Activated naive CD4-positive, alpha-beta T cell treated with anti-CD3 and anti-CD28 coated beads, Interleukin-2, amount 10 ng/mL, durations not matched to agents 7 days and 5 days (primary cell): ENCODE results near the gene PDCD11.
"Not testable (repeated sequence)": the region's sequence is repeated elsewhere in the genome, so short reads cannot be mapped to it uniquely, and the experiment has no call there.

Experiments
- CTCF ChIA-PET: fragments of 350-600 bp; sonication (Branson Sonifier 250); formaldehyde crosslinking; loops from one replicate; lab custom pipeline; 2021; ENCODE audit warnings: antibody characterized with exemption; lab: Charles Lee
- DNase-seq: peaks from one replicate; pipeline ENCODE4 v3.0.0-alpha.2; 2020
- H3K27ac Mint-ChIP-seq: one replicate; pipeline ENCODE4 v1.8.0; 2021; ENCODE audit warnings: mild to moderate bottlenecking, moderate library complexity, mixed read lengths
- H3K27me3 Mint-ChIP-seq: one replicate; pipeline ENCODE4 v1.8.0; 2021; ENCODE audit warnings: mild to moderate bottlenecking, mixed read lengths
- H3K36me3 Mint-ChIP-seq: one replicate; pipeline ENCODE4 v1.8.0; 2021; ENCODE audit warnings: mixed read lengths
- H3K4me1 Mint-ChIP-seq: one replicate; pipeline ENCODE4 v1.8.0; 2021; ENCODE audit warnings: mixed read lengths
- H3K4me3 Mint-ChIP-seq: one replicate; pipeline ENCODE4 v1.8.0; 2021; ENCODE audit warnings: mild to moderate bottlenecking, moderate library complexity, mixed read lengths
- H3K9me3 Mint-ChIP-seq: one replicate; pipeline ENCODE4 v1.8.0; 2021; ENCODE audit warnings: mixed read lengths

The PDCD11 gene

DNA sequence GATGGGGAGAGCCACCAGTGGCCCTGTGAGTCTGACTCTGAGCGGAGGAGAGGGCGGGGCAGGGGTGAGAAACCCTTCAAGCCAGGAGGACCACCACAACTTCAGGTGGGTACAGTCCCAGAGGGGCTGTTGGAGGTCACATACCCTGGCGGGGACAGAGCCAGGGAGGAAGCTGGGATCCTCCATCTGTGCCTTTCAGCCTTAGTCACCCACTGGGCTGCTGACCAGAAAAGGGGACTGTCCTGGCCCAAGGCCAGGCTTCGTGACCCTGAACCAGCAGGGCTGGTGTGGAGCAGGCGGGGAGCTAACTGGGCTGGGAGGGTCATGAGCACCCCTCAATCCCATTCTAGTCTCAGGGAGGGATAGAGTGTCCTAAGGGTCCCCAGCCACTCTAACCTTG, 84.1 kb downstream of the PDCD11 start:
- Mint-ChIP-seq H3K36me3 (no peaks in the 10 kb centered on the region), H3K27ac (no peak overlapping the region), H3K27me3 (peaks cover 9% of the 10 kb centered on the region), H3K4me3 (no peak overlapping the region), H3K4me1 (peaks cover 42% of the 10 kb centered on the region), H3K9me3 (no peaks in the 10 kb centered on the region)
- CTCF ChIA-PET, result interaction anchor here (1.1 to 8.4 kb wide), 8 partner anchors 9 to 91 kb away, joined by 3 to 120 read pairs (median 4); partner anchors contain the start of gene CALHM2
- no peak for DNase-seq

DNA sequence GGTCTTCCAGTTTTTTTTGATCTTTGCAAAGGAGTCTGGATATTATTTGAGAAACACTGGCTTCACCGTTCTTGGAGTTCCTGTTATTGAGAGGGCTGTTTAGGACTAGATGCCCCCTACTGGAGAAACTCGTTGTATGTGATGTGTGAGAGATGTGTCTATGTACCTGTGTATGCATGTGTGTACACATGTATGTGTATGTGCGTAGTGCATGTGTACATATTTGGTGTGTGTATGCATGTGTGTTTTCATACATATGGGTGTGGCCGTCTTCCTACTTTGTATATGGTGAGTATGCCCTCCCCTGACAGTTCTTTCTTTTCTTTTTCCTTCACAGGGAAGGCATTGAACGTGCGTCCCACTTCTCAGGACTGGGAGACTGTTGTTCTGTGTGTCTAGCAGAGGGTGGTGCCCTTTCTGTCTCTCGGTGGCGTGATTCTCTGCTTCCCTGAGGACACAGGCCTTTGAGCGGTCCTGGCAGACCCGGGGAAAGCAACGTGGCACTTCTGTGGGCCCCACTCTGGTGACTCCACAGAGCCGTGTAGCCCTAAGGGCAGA, 85.6 kb downstream of the PDCD11 start:
- Mint-ChIP-seq H3K27ac (no peak overlapping the region), H3K4me1 (peaks cover 34% of the 10 kb centered on the region), H3K9me3 (no peaks in the 10 kb centered on the region), H3K36me3 (no peaks in the 10 kb centered on the region), H3K4me3 (no peak overlapping the region), H3K27me3 (peaks cover 22% of the 10 kb centered on the region)
- CTCF ChIA-PET, result interaction anchor here (0.7 to 8.4 kb wide), 6 partner anchors 11 to 66 kb away, joined by 3 to 176 read pairs (median 9); no protein-coding TSS in a partner anchor
- peak; percentile 52 for DNase-seq

DNA sequence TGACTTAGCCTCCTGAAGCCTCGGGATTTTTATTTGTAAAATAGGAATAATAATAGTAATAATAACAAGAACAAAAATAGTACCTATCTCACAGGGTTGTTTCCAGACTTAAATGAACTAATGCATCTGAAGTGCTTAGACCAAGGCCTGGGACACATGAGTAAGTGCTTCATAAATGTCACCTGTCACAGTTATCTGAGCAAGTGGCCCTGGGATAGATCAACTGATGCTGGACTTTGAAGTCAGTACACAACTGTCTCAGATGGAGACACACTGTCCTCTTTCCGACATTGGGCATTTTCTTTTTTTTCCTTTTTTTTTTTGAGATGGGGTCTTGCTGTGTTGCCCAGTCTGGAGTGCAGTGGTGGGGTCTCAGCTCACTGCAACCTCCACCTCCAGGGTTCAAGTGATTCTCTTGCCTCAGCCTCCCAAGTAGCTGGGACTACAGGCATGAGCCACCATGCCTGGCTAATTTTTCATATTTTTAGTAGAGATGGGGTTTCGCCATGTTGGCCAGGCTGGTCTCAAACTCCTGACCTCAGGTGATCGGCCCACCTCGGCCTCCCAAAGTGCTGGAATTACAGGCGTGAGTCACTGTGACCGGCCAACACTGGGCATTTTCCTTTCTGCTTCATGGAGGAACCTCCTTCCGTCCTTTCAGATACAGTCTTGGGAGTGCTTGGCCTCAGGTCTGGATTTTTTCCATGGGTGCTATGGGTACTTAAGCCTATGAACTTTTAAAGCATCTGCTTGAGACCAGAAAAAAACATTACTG, 90.4 kb downstream of the PDCD11 start:
- not testable (repeated sequence) for H3K4me3 Mint-ChIP-seq, H3K36me3 Mint-ChIP-seq, H3K9me3 Mint-ChIP-seq, DNase-seq, H3K27ac Mint-ChIP-seq
- CTCF ChIA-PET, result interaction anchor here (0.9 to 4.9 kb wide), 7 partner anchors 10 to 246 kb away, joined by 3 to 176 read pairs (median 10); partner anchors contain the start of genes CALHM2 and PCGF6
- Mint-ChIP-seq H3K4me1 (peaks cover 17% of the 10 kb centered on the region), H3K27me3 (peaks cover 38% of the 10 kb centered on the region)

DNA sequence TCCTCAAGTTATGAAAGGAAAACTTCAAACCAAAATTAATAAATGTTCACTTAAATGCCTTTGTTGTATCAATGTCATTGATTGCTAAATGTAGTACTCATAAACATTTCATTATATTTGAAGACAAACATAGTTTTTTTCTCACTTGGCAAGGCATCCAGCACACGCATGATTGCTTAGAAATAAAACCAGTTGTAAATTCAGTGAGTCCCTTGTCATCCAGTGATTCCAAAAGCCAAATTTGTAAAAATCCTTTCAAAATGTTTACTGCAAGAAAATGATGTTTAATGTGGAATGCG, 90.9 kb downstream of the PDCD11 start:
- H3K9me3 Mint-ChIP-seq, result no peaks in the 10 kb centered on the region
- H3K4me3 Mint-ChIP-seq, result no peak overlapping the region
- DNase-seq, result no peak
- H3K4me1 Mint-ChIP-seq, result peaks cover 11% of the 10 kb centered on the region
- H3K27ac Mint-ChIP-seq, result no peak overlapping the region
- no peaks in the 10 kb centered on the region for H3K36me3 Mint-ChIP-seq
- H3K27me3 Mint-ChIP-seq, result peaks cover 43% of the 10 kb centered on the region
- CTCF ChIA-PET, result no interaction called here

DNA sequence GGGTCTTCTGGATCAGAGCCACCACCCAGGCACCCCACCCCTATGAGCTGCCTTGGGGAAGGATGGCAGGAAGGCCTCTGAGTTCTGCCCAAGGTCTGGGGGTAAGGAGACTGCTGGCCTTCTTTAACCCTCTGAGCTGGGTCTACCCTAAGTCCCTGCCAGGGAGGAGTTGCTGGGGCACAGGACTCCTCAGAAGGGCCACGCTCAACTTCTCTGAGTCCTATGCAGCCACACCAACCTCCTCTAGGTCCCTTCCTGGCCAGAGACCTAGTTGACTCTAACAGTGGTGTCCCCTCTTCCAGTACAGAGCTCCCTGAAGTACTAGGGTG, 94.5 kb downstream of the PDCD11 start:
- Mint-ChIP-seq H3K27me3 (peaks cover 70% of the 10 kb centered on the region), H3K4me1 (peaks cover 19% of the 10 kb centered on the region), H3K27ac (no peak overlapping the region), H3K9me3 (no peaks in the 10 kb centered on the region), H3K36me3 (no peaks in the 10 kb centered on the region), H3K4me3 (no peak overlapping the region)
- CTCF ChIA-PET, result interaction anchor here (0.7 to 4.0 kb wide), 8 partner anchors 14 to 247 kb away, joined by 3 to 36 read pairs (median 4); no protein-coding TSS in a partner anchor
- no peak for DNase-seq

DNA sequence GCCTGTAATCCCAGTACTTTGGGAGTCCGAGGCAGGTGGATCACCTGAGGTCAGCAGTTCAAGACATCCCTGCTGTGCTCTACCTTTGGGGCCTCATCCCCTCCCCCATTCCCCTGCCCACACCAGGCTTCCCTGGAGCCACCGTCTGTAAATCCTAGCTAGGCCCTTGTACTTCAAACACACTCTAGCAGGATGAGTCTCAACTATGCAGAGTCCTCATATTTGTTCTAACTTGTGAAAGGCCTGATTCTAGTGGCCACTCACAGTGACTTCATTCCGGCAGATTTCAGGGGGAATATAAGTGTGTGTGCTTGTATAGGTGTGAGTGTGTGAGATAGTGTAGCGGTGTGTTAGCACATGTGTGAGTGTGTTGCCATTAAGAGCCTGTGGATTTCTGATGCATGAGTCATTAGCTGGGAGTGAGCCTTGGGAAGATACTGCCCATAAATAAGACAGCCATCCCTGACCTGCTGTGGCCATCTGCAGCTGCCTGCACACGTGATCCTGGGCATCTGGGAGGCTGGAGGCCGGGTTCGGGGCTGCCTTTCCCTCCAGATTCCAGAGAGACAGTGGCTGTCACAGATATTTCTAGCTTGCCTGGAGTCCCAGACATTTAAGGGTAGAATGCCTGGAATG, 95.4 kb downstream of the PDCD11 start:
- CTCF ChIA-PET, result interaction anchor here (1.8 to 4.0 kb wide), 3 partner anchors 51 to 76 kb away, joined by 5 to 36 read pairs (median 6); no protein-coding TSS in a partner anchor
- peaks cover 67% of the 10 kb centered on the region for H3K27me3 Mint-ChIP-seq
- peaks cover 19% of the 10 kb centered on the region for H3K4me1 Mint-ChIP-seq
- no peak overlapping the region for H3K4me3 Mint-ChIP-seq
- H3K27ac Mint-ChIP-seq, result no peak overlapping the region
- no peaks in the 10 kb centered on the region for H3K36me3 Mint-ChIP-seq
- no peaks in the 10 kb centered on the region for H3K9me3 Mint-ChIP-seq
- DNase-seq, result no peak

DNA sequence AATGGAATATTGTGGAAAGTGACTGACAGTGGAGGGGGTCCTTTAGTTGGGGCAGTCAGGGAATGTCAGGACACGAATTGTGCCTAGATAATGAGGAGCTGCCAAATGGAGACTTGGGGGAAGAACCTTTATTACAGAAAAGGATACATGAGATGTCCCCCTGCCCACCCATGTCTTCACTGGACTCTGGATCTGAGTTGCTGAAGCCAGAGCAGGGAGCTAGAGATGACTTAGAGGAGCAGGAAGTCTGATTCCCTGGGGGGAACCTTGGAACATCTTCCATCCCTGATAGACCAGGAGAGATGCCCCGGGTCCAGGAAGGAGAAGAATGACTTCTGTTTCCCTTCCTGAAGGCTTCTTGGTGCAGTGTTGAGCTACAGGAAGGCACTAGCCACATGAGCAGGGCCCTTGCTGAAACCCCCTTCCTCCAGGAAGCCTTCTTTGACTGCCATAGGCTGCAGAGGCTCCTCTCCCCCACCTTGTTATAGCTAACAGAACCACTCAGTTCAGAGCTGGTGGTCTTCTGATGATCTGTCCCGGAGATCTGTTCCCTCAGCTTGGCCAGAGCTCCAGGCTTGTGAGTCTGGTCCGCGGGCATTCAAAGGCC, 96.3 kb downstream of the PDCD11 start:
- Mint-ChIP-seq H3K27me3 (peaks cover 75% of the 10 kb centered on the region), H3K9me3 (no peaks in the 10 kb centered on the region), H3K4me1 (peaks cover 19% of the 10 kb centered on the region), H3K4me3 (peak overlapping the region; percentile 77), H3K27ac (no peak overlapping the region), H3K36me3 (no peaks in the 10 kb centered on the region)
- no peak for DNase-seq
- CTCF ChIA-PET, result interaction anchor here (0.7 to 1.9 kb wide), 8 partner anchors 10 to 77 kb away, joined by 3 to 5 read pairs (median 4); no protein-coding TSS in a partner anchor

DNA sequence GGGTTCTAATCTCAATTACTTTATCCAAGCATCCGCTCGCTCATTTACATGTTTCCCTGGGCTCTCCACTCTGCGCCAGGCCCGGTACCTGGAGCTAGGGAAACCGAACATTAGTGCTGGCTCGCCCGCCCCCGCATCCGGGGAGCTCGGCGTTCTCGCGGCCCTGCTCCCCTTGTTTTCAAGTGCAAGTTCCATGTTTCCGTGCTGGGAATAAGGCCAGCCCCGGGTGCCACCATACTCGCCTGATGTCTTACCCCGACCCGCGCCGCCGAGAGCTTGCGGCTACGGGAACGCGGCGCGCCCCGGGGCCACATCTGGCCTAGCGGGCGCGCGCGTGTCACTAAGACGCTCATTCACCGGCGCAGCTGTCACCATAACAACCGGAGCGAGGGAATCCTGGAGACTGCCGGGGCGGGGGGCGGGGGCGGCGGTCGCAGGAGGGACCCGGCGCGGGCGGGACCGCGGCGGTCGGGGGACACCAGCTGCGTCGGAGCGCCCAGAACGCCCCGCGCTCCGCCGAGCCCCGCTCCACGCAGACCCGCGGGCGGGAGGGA, 97.0 kb downstream of the PDCD11 start, which contains the start of gene NEURL1:
Gene NEURL1, plus strand, starts transcription at position 344 of the 554 bp plus-strand sequence. CDS start 683 bp downstream, outside the sequence.
- H3K36me3 Mint-ChIP-seq, result no peaks in the 10 kb centered on the region
- peaks cover 19% of the 10 kb centered on the region for H3K4me1 Mint-ChIP-seq
- no peak within 1 kb of the TSS for H3K27ac Mint-ChIP-seq
- peak within 1 kb of the TSS; percentile 77 for H3K4me3 Mint-ChIP-seq
- DNase-seq, result peak; percentile 60
- CTCF ChIA-PET, result interaction anchor here (0.7 to 1.9 kb wide), 7 partner anchors 11 to 77 kb away, joined by 3 to 5 read pairs (median 4); no protein-coding TSS in a partner anchor
- no peaks in the 10 kb centered on the region for H3K9me3 Mint-ChIP-seq
- peaks cover 77% of the 10 kb centered on the region for H3K27me3 Mint-ChIP-seq

DNA sequence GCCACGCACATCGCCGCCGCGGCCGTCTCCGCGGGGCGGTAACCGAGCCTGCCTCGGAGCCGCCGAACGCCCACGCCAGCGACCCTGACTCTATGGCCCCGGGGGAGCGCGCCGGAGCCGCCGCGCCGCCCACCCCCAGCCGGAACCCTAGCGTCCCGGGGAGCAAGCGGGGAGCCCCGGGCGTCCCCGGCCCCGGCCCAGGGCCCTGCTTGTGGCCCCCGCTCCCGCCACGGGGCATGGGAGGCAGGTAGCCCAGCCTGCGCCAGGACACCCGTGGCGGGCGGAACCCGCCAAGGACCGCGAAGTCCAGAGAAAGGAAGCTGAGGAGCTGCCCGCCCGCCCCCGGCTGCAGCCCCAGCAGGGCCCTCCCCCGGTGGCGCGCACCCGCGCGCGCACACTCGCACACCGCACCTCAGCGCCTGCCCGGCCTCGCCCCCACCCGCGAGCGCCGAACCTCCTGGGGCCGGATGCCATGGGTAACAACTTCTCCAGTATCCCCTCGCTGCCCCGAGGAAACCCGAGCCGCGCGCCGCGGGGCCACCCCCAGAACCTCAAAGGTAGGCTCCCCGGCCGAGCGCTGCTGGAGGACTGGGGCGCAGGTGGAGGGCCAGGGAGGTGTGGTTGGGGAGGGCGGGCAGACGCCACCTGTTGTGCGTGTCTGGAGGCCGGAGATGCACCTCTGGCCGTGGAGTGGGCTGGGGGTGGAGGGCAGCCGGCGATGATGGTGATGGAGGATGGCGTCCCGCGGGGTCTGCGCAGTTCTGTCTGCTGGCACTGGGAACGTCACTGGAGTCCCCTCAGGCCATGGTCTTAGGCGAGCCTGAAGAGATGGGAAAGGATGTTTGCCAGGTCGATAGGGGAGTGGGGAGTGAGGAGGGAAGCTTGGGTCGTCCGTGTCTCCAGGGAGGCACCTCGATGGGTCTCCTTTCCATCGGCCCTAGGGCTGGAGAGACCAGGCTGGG, 97.8 kb downstream of the PDCD11 start:
- H3K9me3 Mint-ChIP-seq, result no peaks in the 10 kb centered on the region
- no peak overlapping the region for H3K27ac Mint-ChIP-seq
- peak; percentile 67 for DNase-seq
- peaks cover 19% of the 10 kb centered on the region for H3K4me1 Mint-ChIP-seq
- H3K36me3 Mint-ChIP-seq, result no peaks in the 10 kb centered on the region
- H3K27me3 Mint-ChIP-seq, result peaks cover 83% of the 10 kb centered on the region
- CTCF ChIA-PET, result interaction anchor here (0.9 to 1.9 kb wide), 6 partner anchors 11 to 78 kb away, joined by 3 to 5 read pairs (median 4); no protein-coding TSS in a partner anchor
- H3K4me3 Mint-ChIP-seq, result peak overlapping the region; percentile 63

DNA sequence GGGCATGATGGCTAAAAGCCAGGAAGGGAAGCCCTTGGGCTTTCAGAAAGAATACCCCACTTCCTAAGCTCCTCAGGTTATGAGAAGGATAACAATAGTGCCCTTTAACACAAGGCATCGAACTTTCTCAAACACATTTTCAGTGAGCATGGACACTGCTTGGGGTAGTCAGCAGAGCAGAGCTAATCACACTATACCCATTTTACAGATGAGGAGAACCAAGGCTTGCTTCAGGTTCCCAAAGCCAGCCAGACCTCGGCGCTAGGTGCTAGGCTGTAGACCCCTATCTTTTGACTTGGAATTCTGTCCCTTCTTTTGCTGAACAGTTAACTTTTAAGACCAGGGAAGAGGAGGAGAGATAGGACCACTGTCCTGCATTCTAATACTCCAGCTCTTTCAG, 98.9 kb downstream of the PDCD11 start:
- peaks cover 19% of the 10 kb centered on the region for H3K4me1 Mint-ChIP-seq
- DNase-seq, result no peak
- peaks cover 85% of the 10 kb centered on the region for H3K27me3 Mint-ChIP-seq
- CTCF ChIA-PET, result interaction anchor here (0.9 kb wide), 1 partner anchor 14 kb away, joined by 3 read pairs; no protein-coding TSS in a partner anchor
- H3K36me3 Mint-ChIP-seq, result no peaks in the 10 kb centered on the region
- H3K27ac Mint-ChIP-seq, result no peak overlapping the region
- H3K9me3 Mint-ChIP-seq, result no peaks in the 10 kb centered on the region
- H3K4me3 Mint-ChIP-seq, result peak overlapping the region; percentile 63
